IPS-18c (cell line): ENCODE data around the gene WASF3.

Experiments
- H3K4me3 ChIP-seq: 2 replicates; pipeline ENCODE4 v1.7.0; 2013; ENCODE audit warnings: low read depth, mild to moderate bottlenecking, low read length, moderate library complexity; ENCODE audit not compliant: insufficient read depth
- H3K9me3 ChIP-seq: one replicate; pipeline ENCODE4 v1.6.1; 2013; ENCODE audit warnings: mild to moderate bottlenecking, low read length, moderate library complexity; ENCODE audit not compliant: control insufficient read depth, insufficient read depth

WASF3 gene

DNA sequence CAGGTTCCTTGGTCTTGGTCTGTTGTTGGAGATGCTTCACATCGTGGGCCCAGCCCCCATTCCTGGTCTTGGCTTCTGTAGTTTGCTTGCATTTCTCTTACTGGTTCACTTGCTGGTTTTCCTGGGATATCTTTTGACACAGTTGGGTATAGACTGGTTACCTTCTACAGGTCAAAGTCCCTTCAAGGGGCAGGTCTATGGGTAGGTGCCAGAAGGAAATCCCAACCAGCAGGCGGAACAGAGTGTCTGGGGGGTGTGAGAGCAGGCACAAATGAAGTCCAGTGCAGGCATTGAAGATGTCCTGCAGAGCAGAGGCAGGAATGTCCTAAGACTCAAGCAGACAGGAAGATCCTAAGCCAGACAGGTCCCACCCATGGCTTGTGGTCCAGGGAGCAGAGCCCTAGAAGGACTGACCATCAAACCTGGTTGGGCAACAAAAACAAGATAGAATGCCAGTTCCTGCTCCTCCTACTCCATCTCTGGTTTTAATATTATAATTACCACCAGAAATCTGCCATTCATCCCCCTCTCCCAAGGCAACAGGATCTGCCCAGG lies 17.7 kb upstream of the WASF3 start:
- no peaks in the 10 kb centered on the region for H3K9me3 ChIP-seq
- no peak overlapping the region for H3K4me3 ChIP-seq

DNA sequence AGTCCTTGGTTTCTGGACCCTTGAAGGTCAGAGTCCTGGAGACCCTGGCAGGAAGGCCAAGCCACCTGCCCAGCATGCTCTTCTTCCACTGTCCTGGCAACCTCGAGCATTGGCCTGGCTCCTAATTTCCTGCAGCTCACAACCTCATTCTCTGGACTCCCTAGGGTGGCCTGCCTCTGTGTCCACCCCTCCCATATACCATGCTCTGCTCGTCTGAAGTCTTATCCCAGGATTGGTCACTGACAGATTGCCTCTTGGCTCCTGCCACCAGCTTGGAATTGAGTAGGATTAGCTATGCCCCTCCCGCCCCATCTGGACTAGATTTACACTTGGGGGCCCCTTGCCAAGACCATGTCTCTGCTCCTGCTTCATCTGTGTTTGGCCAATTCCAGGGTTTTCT lies 17.1 kb upstream of the WASF3 start:
- Histone ChIP-seq H3K9me3 (no peaks in the 10 kb centered on the region), H3K4me3 (no peak overlapping the region)

DNA sequence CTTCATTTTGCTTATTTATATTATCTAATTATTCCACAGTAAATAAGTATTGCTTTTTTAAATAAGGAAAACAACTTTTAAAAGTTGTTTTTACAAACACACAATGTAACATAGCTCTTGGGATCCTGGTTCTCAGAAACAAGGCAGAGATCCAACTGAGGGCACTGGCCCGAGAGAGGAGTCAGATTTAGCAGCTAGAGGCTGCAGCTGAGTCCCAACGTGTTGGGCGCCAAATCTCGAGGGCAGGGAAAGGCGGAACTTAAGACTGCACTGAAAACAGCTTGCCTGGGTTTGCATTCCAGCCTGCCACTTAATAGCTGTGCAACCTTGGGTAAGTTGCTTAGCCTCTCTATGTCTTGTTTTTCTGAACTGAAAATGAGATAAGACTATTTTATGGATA lies 16.4 kb upstream of the WASF3 start:
- Histone ChIP-seq H3K4me3 (no peak overlapping the region), H3K9me3 (no peaks in the 10 kb centered on the region)

DNA sequence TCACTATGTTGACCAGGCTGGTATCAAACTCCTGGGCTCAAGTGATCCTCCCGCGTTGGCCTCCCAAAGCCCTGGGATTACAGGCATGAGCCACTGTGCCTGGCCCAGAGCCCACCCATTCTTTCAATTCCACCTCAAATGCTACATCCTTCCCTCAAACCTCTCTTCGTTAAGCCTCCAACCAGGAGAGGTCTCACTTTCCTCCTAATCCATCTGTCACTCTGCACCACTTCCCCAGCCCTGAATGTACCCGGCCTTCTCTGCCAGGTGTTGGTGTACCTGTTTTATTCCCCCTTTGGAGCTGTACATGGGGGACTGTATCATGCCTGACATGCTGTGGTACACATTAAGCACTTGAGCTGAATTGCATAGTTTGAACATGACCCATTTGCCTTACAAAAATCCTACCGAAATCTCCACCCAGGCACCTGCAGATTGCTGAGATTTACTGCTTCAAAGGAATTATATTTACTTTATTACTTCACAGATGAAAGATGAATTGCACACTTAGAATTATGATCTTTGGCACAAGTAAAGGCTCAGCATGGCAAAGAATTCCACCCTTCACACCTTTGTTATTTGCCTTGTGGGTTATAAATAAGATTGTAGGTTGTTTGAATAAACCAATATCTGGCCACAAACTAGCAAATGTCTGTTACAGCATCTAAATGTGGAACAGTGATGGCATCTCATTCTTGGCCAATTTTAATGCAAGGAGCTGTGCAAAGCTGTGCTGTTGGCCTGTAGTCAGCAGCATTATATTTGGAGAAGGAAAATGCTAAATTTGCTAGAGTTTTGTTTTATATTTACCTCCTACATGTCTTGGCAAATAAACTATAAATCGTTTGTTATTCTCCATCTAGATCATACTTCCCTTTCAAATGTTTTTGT lies 15.6 kb upstream of the WASF3 start:
- no peak overlapping the region for H3K4me3 ChIP-seq
- no peaks in the 10 kb centered on the region for H3K9me3 ChIP-seq

DNA sequence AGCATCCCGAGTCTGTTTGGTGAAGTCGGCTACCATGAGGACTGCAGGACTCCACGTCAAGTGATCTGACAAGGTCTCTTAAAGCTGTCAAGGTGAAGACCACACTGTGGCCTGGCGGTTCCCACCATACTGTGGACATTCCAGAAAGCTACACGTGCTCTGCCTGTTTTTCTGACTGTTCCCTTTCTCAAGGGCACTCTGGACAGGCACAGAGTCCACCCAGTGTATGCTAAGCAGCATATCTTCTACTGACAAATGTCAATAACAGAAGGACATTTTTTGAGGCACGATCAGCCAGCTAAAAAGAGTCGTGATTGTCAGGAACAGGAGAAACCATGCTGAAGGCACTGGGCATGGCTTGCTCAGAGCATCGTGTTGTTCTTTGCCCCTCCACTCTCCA lies 12.8 kb upstream of the WASF3 start:
- H3K9me3 ChIP-seq, result no peaks in the 10 kb centered on the region
- H3K4me3 ChIP-seq, result no peak overlapping the region

DNA sequence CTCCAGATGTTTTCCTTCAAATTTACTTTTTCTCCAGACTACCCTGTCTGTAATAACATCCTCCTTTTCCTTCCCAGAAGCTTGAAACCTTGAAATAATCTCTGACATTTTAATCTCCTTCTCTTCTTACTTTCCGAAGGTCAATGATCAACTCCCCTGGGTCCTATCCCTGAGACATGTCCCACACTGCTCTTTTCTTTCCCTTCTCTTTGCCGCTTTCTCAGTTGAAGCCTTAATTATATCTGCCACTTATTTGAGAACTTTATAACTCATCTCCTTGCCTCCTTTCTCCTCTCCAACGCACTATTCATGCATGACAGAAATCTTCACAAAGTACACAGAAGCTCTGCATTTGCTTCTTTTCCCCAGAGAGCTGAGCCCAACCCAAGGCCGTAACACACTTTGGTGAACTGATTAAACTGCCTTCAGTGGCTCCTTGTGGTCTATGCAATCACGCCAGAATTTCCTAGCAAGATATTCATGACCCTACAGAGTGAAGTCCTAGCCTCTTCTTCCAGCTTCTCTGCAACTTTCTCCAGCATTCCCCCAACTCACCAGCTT lies 9.2 kb upstream of the WASF3 start:
- no peak overlapping the region for H3K4me3 ChIP-seq
- H3K9me3 ChIP-seq, result no peaks in the 10 kb centered on the region

DNA sequence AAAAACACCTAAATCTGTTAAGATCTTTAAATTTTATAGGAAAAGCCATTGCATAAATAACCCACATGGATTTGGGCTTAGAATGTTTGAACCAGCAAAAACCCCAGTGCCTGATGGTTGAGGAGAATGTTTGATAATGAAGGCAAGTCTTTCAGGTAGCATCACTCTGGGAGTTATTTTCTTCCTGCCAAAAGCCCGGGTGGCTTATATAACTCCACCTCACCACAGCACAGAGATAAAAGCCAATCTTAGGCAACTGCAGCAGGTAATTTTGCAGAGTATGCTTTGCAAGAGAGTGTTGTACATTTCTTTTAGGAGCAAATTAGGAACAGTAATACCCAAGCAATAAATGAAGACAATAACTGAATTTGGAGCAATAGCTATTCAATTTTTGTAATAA lies 7.8 kb upstream of the WASF3 start:
- Histone ChIP-seq H3K4me3 (no peak overlapping the region), H3K9me3 (no peaks in the 10 kb centered on the region)

DNA sequence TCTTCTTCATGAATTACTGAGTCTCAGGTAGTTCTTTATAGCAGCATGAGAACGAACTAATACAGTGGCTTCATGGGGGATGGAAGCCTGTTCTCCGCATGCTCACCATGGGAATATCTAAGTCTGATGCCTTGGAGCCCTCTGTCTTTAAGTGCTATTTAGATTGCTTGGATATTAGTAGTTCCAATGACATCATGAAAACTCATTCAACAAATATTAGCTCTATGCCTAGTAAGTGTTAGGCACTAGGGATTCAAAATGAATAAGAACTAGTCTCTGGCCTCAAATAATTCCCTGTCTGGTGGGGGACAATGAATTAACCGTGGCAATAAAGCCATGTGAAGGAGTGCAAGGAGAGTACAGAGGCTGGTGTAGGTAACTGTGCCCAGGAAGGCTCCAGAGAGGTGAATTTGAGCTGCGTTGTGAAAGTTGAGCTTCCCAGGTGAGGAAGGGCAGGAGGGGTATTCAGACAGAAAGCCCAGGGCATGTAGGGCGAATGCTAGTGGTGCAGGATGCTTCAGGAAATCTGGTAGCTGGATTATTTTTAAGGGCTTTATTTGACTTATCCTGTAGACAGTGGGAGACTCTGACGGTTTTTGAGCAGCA lies 6.1 kb upstream of the WASF3 start:
- H3K4me3 ChIP-seq, result no peak overlapping the region
- no peaks in the 10 kb centered on the region for H3K9me3 ChIP-seq

DNA sequence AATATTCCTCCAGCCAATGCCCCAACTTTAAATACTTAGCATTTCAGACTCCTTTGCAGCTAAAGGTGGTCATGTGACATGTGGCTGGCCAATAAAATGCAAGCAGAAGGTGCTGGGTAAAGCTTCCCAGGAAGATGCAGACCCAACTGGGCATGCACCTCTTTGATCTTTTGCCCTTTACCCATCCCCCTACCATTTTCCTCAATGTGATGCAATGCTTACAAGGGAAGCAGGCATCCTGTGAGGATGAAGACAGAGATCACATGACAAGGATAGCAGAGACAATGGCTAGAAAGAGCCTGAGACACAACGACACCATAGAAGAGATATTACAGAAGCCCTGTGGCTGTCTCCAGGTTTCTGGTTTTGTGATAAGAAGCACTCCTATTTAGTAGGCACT lies 2.1 kb upstream of the WASF3 start:
- Histone ChIP-seq H3K4me3 (no peak overlapping the region), H3K9me3 (no peaks in the 10 kb centered on the region)

DNA sequence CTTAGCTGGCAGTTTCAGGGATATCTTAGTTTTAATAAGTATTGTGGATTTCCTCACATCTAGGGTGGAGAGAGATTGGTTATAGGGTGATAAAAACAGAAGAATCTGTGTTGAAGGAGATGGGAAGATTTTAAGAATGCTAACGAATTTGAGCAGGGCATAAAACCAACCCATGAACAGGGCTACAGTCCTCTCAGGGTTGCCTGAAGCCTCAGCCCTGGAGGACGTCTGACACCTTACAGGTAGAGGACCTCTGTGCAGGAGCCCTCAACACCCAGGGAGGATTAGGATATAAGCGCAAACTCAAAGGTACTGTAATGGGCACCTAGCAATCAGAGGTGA lies 461 bp upstream of the WASF3 start:
- Histone ChIP-seq H3K4me3 (peak overlapping the region; percentile 56), H3K9me3 (no peaks in the 10 kb centered on the region)

DNA sequence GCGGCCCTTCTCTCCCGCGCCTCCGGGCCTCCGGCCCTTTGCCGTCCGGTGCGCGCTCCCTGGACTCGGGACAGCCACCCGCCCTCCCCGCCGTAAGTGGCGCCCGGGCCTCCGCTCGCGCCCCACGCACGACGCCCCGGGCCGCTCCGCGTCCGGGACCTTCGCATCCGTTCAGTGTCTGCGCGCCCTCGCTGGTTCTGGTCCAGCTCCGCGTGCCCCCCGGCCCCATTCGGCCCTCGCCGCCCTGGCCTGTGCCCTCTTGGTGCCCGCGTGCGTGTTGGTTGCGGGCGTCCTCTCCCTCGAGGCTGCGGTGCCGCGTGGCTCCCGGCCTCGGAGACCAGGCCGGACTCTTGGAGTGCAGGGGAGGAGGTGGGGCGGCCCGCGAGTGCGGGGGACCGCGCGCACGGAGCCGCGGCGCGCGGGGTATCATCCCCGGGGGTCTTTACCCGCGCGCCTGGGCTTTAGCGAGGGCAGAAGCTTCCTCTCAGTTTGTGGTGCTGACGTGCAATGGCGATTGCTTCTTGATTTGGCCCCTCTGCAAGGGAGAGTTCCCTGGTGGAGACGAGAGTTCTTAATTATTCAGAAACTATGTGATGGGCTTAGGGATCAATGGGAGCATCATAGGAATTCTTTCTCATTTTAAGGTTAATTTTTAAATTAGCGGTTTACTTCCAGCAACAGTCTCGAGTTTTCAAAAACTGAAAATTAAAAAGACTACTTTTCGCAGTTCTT lies 757 bp downstream of the WASF3 start:
- Histone ChIP-seq H3K9me3 (no peaks in the 10 kb centered on the region), H3K4me3 (peak overlapping the region; percentile 74)

DNA sequence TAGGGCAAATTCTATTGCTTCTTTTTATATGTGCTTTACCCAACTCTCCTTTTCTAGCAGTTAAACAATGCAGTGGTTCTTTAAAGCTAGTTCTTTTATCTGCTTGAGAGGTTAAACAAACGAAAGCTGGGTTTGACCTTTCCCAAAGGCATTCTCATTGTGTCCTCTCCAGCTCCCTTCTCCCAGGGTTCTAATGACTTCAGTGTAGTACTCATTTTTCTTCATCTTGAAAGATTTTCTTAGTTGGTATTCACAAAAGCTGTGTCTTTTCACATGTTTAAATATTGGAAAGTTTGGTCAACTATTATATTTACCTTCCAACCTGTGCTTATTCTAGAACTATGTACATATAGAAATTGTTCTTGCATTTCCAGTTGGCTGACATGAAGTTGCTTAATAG lies 1.5 kb downstream of the WASF3 start:
- Histone ChIP-seq H3K4me3 (no peak overlapping the region), H3K9me3 (no peaks in the 10 kb centered on the region)

DNA sequence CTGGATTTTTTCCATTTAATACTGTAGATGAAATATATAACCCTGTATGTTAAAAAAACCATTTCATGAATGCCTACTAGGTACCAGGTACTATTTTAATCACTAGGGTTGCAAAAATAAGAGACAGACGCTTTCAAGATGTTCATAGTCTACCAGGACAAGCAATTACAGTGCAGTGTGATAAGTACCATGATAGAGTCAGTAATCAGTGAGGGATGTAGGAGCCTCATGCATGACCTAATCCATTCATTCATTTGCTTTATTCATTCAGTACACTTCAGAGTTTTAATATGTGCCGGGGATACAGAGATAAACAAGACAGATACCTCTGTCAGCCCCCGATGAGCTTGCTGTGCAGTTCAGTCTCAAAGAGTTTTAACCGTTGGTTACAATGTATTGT lies 3.0 kb downstream of the WASF3 start:
- no peak overlapping the region for H3K4me3 ChIP-seq
- H3K9me3 ChIP-seq, result no peaks in the 10 kb centered on the region

DNA sequence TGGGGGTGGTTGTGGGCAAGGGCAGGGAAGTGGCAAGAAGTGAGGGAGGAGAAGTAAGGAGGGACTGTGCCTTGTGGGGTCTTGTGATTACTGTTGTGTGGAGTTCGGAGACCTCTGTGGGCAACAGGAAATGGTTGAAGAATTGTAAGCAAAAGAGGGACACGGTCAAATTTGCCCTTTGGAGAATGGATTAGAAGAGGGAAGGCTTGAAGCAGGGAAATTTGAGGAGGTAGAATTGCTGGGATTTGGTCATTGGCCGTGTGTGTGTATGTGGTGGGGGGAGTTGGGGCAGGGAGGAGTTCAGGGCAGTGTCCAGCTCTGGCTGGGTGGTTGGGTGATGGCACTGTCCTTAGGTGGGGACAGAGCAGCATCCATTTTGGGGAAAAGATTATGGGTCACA lies 3.6 kb downstream of the WASF3 start:
- Histone ChIP-seq H3K9me3 (no peaks in the 10 kb centered on the region), H3K4me3 (no peak overlapping the region)

DNA sequence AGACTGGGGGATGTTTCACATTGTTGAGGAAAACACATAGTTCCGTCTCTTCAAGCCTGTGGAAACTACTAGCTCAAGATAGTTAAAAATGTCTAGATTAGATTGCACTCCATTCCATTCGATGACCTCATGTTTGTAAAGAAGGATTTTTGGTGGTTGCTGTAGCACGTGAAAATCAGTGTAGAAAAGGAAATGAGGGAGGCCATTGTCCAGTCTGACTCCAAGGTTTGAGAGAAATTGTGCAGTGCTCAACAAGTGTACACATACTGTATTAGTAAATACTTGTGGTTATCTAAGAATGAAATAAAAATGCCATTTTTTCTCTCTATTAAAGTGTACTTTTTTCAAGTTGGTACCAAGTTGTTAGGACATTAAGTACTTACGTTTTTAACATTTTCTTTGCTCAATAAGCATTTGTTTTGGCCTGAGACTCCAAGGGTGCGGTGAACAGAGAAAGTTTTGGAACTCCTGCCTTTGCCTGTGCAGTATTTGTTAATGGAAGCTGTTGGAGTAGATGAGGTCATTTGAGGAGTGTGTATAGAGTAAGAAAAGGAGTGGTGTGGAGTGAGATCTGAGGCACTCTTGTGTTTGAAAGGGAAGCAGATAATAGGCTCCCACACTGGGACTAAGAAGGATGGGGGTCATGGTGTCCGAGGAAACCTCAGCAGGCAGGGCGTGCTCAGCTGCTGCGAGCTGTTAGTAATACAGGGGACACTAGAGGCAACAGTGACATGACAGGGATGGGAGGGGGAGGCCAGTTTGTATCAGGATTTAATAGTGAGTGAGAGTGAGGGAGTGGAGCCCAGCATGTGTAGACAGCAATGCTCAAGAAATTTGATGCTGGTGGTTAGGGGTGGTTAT lies 4.4 kb downstream of the WASF3 start:
- H3K9me3 ChIP-seq, result no peaks in the 10 kb centered on the region
- H3K4me3 ChIP-seq, result no peak overlapping the region

DNA sequence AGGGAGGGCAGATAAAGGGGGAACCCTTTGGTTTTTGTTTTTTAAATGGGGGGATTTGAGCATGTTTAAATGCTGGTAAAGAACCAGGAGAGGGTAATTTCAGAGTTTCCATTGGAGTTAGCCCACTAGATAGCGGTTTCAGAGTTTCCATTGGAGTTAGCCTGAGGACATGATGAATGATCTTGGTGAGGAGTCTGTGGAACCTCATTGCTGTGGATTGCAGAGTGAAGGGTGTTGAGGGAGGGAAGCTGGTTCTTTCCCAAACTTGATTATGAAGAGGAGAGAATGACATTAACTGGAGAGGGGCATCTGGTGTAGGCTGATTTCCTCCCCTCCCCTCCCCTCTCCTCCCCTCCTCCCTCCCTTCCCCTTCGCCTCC lies 5.0 kb downstream of the WASF3 start:
- no peaks in the 10 kb centered on the region for H3K9me3 ChIP-seq
- H3K4me3 ChIP-seq, result no peak overlapping the region

DNA sequence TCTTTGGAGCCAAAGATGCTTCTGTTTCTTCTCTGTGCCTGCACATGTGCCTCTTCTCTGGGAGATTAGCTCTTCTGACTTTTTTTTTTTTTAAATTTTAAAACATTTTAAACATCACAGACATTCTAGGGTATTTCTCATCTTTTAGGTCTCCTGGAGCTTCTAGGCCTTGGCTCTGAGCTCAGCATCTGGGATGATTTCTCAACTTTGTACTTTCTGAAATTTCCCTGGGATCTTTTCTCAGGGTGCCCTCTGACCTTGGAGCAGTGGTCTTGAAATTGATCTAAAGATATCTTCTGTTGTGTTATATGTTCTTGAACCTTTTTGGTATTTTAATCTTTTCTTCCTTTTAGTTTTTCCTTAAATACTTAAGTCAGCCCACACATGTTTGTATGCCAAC lies 6.2 kb downstream of the WASF3 start:
- H3K4me3 ChIP-seq, result no peak overlapping the region
- H3K9me3 ChIP-seq, result no peaks in the 10 kb centered on the region
